Neural crest cell (in vitro differentiated cells): ENCODE results near the gene PANX2. TPM values are rescaled to one million over a fixed set of nuclear protein-coding genes. Genes with fewer than 3 reads are reported as not detected.

ENCODE experiments used
- DNase-seq: peaks from one replicate; pipeline ENCODE4 v3.0.0; 2021; ENCODE audit warnings: low read depth, mixed read lengths, low spot score
- H3K27ac Mint-ChIP-seq: one replicate; pipeline ENCODE4 v1.8.0; 2021; ENCODE audit warnings: mild to moderate bottlenecking, mixed read lengths; ENCODE audit not compliant: unreplicated experiment
- H3K27me3 Mint-ChIP-seq: 2 replicates; pipeline ENCODE4 v1.8.0; 2021; ENCODE audit warnings: low read depth, mild to moderate bottlenecking, mixed read lengths
- H3K36me3 Mint-ChIP-seq: 2 replicates; pipeline ENCODE4 v1.8.0; 2021; ENCODE audit warnings: low read depth, mild to moderate bottlenecking, mixed read lengths
- H3K4me1 Mint-ChIP-seq: 2 replicates; pipeline ENCODE4 v1.8.0; 2021; ENCODE audit warnings: mixed read lengths
- H3K4me3 Mint-ChIP-seq: one replicate; pipeline ENCODE4 v1.8.0; 2021; ENCODE audit warnings: mild to moderate bottlenecking, mixed read lengths
- H3K9me3 Mint-ChIP-seq: 2 replicates; pipeline ENCODE4 v1.8.0; 2021; ENCODE audit warnings: mixed read lengths
- CTCF ChIP-seq: fragments of 200-600 bp; sonication (generic); conservative IDR thresholded peaks from 2 replicates; pipeline ENCODE4 v1.5.0; 2021; ENCODE audit warnings: antibody characterized with exemption, mild to moderate bottlenecking
- total RNA-seq: library from RNA; stranded (reverse); gene quantifications from 2 replicates; pipeline ENCODE4 v1.2.1, GENCODE V29; 2021

PANX2 gene
- total RNA-seq, 1 donor from 2014 or later = 2.5 TPM

- H3K36me3 Mint-ChIP-seq = peaks cover 28% of the 10 kb centered on the region
- peaks cover 9% of the 10 kb centered on the region for H3K4me1 Mint-ChIP-seq
- peak overlapping the region; percentile 87 for H3K27ac Mint-ChIP-seq
- H3K9me3 Mint-ChIP-seq = no peaks in the 10 kb centered on the region
- DNase-seq = no peak
- no peak for TF ChIP-seq CTCF
- no peak overlapping the region for H3K4me3 Mint-ChIP-seq
- H3K27me3 Mint-ChIP-seq = peaks cover 4% of the 10 kb centered on the region
Observed at GRCh38 chr22:50211147-50211546, 40.6 kb downstream of the PANX2 start.

GRCh38 chr22:50213263-50213662 lies 42.7 kb downstream of the PANX2 start:
- Mint-ChIP-seq H3K4me3 (no peak overlapping the region), H3K4me1 (peaks cover 5% of the 10 kb centered on the region), H3K27me3 (peaks cover 4% of the 10 kb centered on the region), H3K9me3 (no peaks in the 10 kb centered on the region), H3K27ac (peak overlapping the region; percentile 67), H3K36me3 (peaks cover 28% of the 10 kb centered on the region)
- DNase-seq = no peak
- no peak for TF ChIP-seq CTCF

GRCh38 chr22:50215297-50216054 lies 44.9 kb downstream of the PANX2 start:
- TF ChIP-seq CTCF = no peak
- no peaks in the 10 kb centered on the region for H3K4me1 Mint-ChIP-seq
- peaks cover 25% of the 10 kb centered on the region for H3K36me3 Mint-ChIP-seq
- DNase-seq = no peak
- no peak overlapping the region for H3K27ac Mint-ChIP-seq
- H3K27me3 Mint-ChIP-seq = no peaks in the 10 kb centered on the region
- H3K4me3 Mint-ChIP-seq = no peak overlapping the region
- no peaks in the 10 kb centered on the region for H3K9me3 Mint-ChIP-seq

GRCh38 chr22:50216055-50216683 lies 45.6 kb downstream of the PANX2 start:
- Mint-ChIP-seq H3K27me3 (no peaks in the 10 kb centered on the region), H3K4me1 (no peaks in the 10 kb centered on the region), H3K27ac (no peak overlapping the region), H3K36me3 (peaks cover 25% of the 10 kb centered on the region), H3K9me3 (no peaks in the 10 kb centered on the region), H3K4me3 (no peak overlapping the region)
- DNase-seq = no peak
- no peak for TF ChIP-seq CTCF

- H3K27me3 Mint-ChIP-seq = no peaks in the 10 kb centered on the region
- H3K36me3 Mint-ChIP-seq = peaks cover 23% of the 10 kb centered on the region
- no peak for DNase-seq
- no peak overlapping the region for H3K4me3 Mint-ChIP-seq
- no peaks in the 10 kb centered on the region for H3K4me1 Mint-ChIP-seq
- no peak for TF ChIP-seq CTCF
- H3K9me3 Mint-ChIP-seq = no peaks in the 10 kb centered on the region
- H3K27ac Mint-ChIP-seq = no peak overlapping the region
Observed at GRCh38 chr22:50216684-50217520, 46.4 kb downstream of the PANX2 start.
